OCI-LY1 (cell line): ENCODE data around the gene ST8SIA6.

Source experiments
- EZH2 ChIP-seq: fragments of 200-600 bp; sonication (generic), shearing (Covaris generic); IDR thresholded peaks from 2 replicates; pipeline ENCODE4 v1.8.0; 2017; ENCODE audit warnings: borderline replicate concordance, mixed run types, mild to moderate bottlenecking, antibody characterized with exemption, low read length, moderate library complexity, mixed read lengths
- TF ChIP-seq, protein P1 (sequence below): fragments of 200-600 bp; sonication (generic), shearing (Covaris generic); IDR thresholded peaks from 2 replicates; pipeline ENCODE4 v1.5.1; 2017; ENCODE audit warnings: mild to moderate bottlenecking, antibody characterized with exemption, low read length, moderate library complexity, mixed read lengths

DNA sequence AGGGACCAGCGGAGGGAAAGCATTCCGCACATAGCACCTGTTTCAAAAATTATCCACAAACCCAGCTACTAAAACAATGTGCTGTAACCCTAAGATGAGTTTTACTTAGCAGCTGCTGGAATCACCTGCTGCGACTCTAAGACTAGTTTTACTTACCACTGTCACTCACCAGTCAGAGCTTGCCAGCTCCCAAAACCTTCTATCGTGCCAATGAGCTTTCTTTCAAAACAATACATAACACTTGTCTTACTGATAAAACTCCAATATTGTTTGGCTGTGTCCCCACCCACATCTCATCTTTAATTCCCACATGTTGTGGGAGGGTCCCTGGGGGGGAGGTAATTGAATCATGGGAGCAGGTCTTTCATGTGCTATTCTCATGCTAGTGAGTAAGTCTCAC, 18.4 kb downstream of the ST8SIA6 start:
- TF ChIP-seq, protein P1, sequence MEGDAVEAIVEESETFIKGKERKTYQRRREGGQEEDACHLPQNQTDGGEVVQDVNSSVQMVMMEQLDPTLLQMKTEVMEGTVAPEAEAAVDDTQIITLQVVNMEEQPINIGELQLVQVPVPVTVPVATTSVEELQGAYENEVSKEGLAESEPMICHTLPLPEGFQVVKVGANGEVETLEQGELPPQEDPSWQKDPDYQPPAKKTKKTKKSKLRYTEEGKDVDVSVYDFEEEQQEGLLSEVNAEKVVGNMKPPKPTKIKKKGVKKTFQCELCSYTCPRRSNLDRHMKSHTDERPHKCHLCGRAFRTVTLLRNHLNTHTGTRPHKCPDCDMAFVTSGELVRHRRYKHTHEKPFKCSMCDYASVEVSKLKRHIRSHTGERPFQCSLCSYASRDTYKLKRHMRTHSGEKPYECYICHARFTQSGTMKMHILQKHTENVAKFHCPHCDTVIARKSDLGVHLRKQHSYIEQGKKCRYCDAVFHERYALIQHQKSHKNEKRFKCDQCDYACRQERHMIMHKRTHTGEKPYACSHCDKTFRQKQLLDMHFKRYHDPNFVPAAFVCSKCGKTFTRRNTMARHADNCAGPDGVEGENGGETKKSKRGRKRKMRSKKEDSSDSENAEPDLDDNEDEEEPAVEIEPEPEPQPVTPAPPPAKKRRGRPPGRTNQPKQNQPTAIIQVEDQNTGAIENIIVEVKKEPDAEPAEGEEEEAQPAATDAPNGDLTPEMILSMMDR = no peak
- no peak for TF ChIP-seq EZH2
